CD4-positive, alpha-beta T cell (primary cell): ENCODE measurements around the gene SLC2A2. TPM values are rescaled to one million over a fixed set of nuclear protein-coding genes. Genes with fewer than 3 reads are reported as not detected.
A peak's percentile ranks its signal among the peaks of the same experiment; 100 is the strongest.

Experiments used
- ATAC-seq: fragments of 200-7000 bp; cut with Tn5 transposase; one replicate; pipeline ENCODE4 v1.10.0; 2022; ENCODE audit warnings: mild to moderate bottlenecking; ENCODE audit not compliant: poor library complexity
- CTCF ChIA-PET: fragments of 350-600 bp; sonication (Branson Sonifier 250); formaldehyde crosslinking; loops from one replicate; lab custom pipeline; 2021; ENCODE audit warnings: antibody characterized with exemption, inconsistent platforms; lab: Charles Lee
- POLR2A ChIA-PET: fragments of 350-600 bp; sonication (Branson Sonifier 250); formaldehyde crosslinking; loops from one replicate; lab custom pipeline; 2021; ENCODE audit warnings: antibody characterized with exemption, inconsistent platforms; lab: Charles Lee
- DNase-seq, 14 experiments: peaks; one replicate each; pipeline ENCODE4 v3.0.0-alpha.2; 2013 to 2020; ENCODE audit warnings: mixed read lengths in 2 of 14
- H3K27ac ChIP-seq, 2 donors: one replicate each; pipeline versions ENCODE4 v1.5.1 to v1.7.0; 2013; ENCODE audit warnings: low read length in 2 of 2, low read depth in 1 of 2, mild to moderate bottlenecking in 1 of 2
- H3K27me3 ChIP-seq, 2 experiments: 1 replicate in 1 of 2; 2 replicates in 1 of 2; pipeline versions ENCODE4 v1.6.1 to v1.7.0; 2013; ENCODE audit warnings: low read length in 2 of 2, control low read depth in 1 of 2, mild to moderate bottlenecking in 1 of 2, moderate library complexity in 1 of 2; ENCODE audit not compliant: insufficient read depth in 2 of 2, control insufficient read depth in 1 of 2
- H3K36me3 ChIP-seq: one replicate; pipeline ENCODE4 v1.6.1; 2013; ENCODE audit warnings: low read length, control low read depth; ENCODE audit not compliant: insufficient read depth
- H3K4me1 ChIP-seq: one replicate; pipeline ENCODE4 v1.6.1; 2013; ENCODE audit warnings: low read length, control low read depth; ENCODE audit not compliant: insufficient read depth
- H3K4me3 ChIP-seq: one replicate; pipeline ENCODE4 v1.5.1; 2013; ENCODE audit warnings: mild to moderate bottlenecking, low read length, moderate library complexity
- H3K9me3 ChIP-seq, 2 experiments: 1 replicate in 1 of 2; 2 replicates in 1 of 2; pipeline versions ENCODE4 v1.6.1 to v1.7.0; 2013; ENCODE audit warnings: low read length in 2 of 2, mild to moderate bottlenecking in 2 of 2, control low read depth in 1 of 2, moderate library complexity in 1 of 2; ENCODE audit not compliant: control insufficient read depth in 1 of 2, insufficient read depth in 1 of 2
- H3K27ac Mint-ChIP-seq: one replicate; pipeline ENCODE4 v1.8.0; 2020; ENCODE audit warnings: mixed read lengths
- H3K27me3 Mint-ChIP-seq: one replicate; pipeline ENCODE4 v1.8.0; 2021; ENCODE audit warnings: mixed read lengths
- H3K36me3 Mint-ChIP-seq: one replicate; pipeline ENCODE4 v1.8.0; 2021; ENCODE audit warnings: low read depth, mixed read lengths
- H3K4me1 Mint-ChIP-seq: one replicate; pipeline ENCODE4 v1.8.0; 2021; ENCODE audit warnings: low read depth, mixed read lengths
- H3K4me3 Mint-ChIP-seq: one replicate; pipeline ENCODE4 v1.8.0; 2020; ENCODE audit warnings: mild to moderate bottlenecking, mixed read lengths
- H3K9me3 Mint-ChIP-seq: one replicate; pipeline ENCODE4 v1.8.0; 2020; ENCODE audit warnings: mixed read lengths
- CTCF ChIP-seq: fragments of 200-600 bp; IDR thresholded peaks from one replicate; pipeline ENCODE4 v1.8.0; 2022; ENCODE audit warnings: antibody characterized with exemption, mild to moderate bottlenecking
- intact Hi-C, 2 experiments: fragments of 100-400 bp; cut with DNase I in 1 of 2; cut with micrococcal nuclease in 1 of 2; formaldehyde crosslinking; loops; one replicate each; pipeline versions ENCODE4 v1.15.1 to v1.9.0; 2023 to 2025; cut with DNase I, micrococcal nuclease
- total RNA-seq, 174 experiments: library from RNA in 2 of 174; stranded (reverse) in 2 of 174; gene quantifications; one replicate each; pipeline ENCODE4 v1.2.3 and lab custom pipeline; 2021 to 2026

The SLC2A2 gene
- total RNA-seq, 2 experiments from 2014 or later = not detected

GRCh38 chr3:171028779-171029232, 2.3 kb upstream of the SLC2A2 start:
- Mint-ChIP-seq H3K4me1 (no peaks in the 10 kb centered on the region), H3K27ac (no peak overlapping the region), H3K4me3 (no peak overlapping the region), H3K9me3 (no peaks in the 10 kb centered on the region), H3K27me3 (peaks cover 23% of the 10 kb centered on the region), H3K36me3 (no peaks in the 10 kb centered on the region)
- DNase-seq (no peak), ATAC-seq (no peak)
- no peaks in the 10 kb centered on the region for H3K9me3 ChIP-seq
- H3K4me1 ChIP-seq = peaks cover 6% of the 10 kb centered on the region
- intact Hi-C loops = no loop called here
- H3K27ac ChIP-seq = no peak overlapping the region
- TF ChIP-seq CTCF = no peak
- no peak overlapping the region for H3K4me3 ChIP-seq
- ChIA-PET CTCF (no interaction called here), POLR2A (no interaction called here)
- H3K36me3 ChIP-seq = no peaks in the 10 kb centered on the region
- H3K27me3 ChIP-seq = peaks cover 5 to 8% of the 10 kb centered on the region in 2 experiments

- peak in 9 of 14 experiments; percentile 0 to 28 (median 12) for DNase-seq
- H3K4me3 ChIP-seq = peak overlapping the region; percentile 37
- Mint-ChIP-seq H3K4me1 (no peaks in the 10 kb centered on the region), H3K36me3 (no peaks in the 10 kb centered on the region), H3K4me3 (no peak overlapping the region), H3K27me3 (peaks cover 23% of the 10 kb centered on the region), H3K27ac (no peak overlapping the region), H3K9me3 (no peaks in the 10 kb centered on the region)
- no peaks in the 10 kb centered on the region for H3K9me3 ChIP-seq
- ATAC-seq = peak; percentile 48
- ChIA-PET POLR2A (no interaction called here), CTCF (no interaction called here)
- intact Hi-C loops = no loop called here
- no peak overlapping the region for H3K27ac ChIP-seq
- peaks cover 6% of the 10 kb centered on the region for H3K4me1 ChIP-seq
- H3K27me3 ChIP-seq = peaks cover 5 to 8% of the 10 kb centered on the region in 2 experiments
- no peaks in the 10 kb centered on the region for H3K36me3 ChIP-seq
- TF ChIP-seq CTCF = no peak
These were observed 1.7 kb upstream of the SLC2A2 start for GRCh38 chr3:171028025-171028778.

- Histone ChIP-seq H3K36me3 (no peaks in the 10 kb centered on the region), H3K4me1 (peaks cover 6% of the 10 kb centered on the region), H3K4me3 (no peak overlapping the region), H3K27ac (no peak overlapping the region), H3K27me3 (peaks cover under 1 to 11% of the 10 kb centered on the region in 2 experiments), H3K9me3 (no peaks in the 10 kb centered on the region)
- Mint-ChIP-seq H3K36me3 (no peaks in the 10 kb centered on the region), H3K27ac (no peak overlapping the region), H3K27me3 (peaks cover 39% of the 10 kb centered on the region), H3K4me1 (no peaks in the 10 kb centered on the region), H3K4me3 (no peak overlapping the region), H3K9me3 (no peaks in the 10 kb centered on the region)
- intact Hi-C loops = no loop called here
- TF ChIP-seq CTCF = no peak
- ChIA-PET POLR2A (no interaction called here), CTCF (no interaction called here)
- ATAC-seq (no peak), DNase-seq (no peak)
These were observed 3.0 kb downstream of the SLC2A2 start for GRCh38 chr3:171023566-171023965.
